ENCODE data around the gene STIMATE.

Gene STIMATE

DNA sequence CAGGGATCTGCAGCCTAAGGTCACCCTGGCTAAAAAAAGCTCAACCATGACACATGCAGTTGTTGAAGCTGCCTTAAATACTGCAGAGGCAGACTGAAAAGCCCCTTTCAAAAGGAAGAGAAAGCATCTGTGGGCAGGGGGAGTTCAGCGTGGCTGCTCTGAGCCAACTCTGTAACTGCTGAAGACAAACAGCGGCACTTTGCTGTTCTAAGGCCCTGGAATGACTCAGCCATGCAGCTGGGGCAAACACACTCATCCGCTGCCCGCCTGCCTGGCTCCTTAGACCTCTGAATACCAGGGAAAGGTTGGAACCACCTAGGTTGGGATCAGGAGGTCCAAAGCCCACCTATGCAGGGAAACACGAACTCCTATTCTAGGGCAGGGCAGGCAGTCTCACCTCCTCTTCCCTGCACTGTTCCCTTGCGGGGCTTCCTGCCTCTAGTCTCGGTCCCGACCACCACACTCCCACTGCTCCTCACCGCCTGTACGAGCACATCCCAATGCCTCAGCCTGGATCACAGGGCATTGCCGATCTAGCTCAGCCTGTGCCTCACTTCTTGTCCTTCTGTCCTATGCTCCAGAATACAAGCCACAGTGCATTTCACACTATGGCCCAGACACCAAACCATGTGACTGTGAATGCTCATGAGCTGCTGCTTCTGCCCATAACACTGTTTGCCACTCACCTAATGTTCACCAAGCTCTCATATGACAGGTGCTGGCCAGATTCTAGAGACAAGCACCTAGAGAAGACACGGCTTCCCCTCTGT, 56.0 kb downstream of the STIMATE start:
- H3K9me3 ChIP-seq, result no peaks in the 10 kb centered on the region
- no peak for DNase-seq
- H3K27me3 ChIP-seq, result no peaks in the 10 kb centered on the region
- H3K4me1 ChIP-seq, result no peaks in the 10 kb centered on the region
- no peak overlapping the region for H3K4me3 ChIP-seq (ENCODE audit: low read depth, low read length)
- no peaks in the 10 kb centered on the region for H3K36me3 ChIP-seq
- TF ChIP-seq, protein P1, sequence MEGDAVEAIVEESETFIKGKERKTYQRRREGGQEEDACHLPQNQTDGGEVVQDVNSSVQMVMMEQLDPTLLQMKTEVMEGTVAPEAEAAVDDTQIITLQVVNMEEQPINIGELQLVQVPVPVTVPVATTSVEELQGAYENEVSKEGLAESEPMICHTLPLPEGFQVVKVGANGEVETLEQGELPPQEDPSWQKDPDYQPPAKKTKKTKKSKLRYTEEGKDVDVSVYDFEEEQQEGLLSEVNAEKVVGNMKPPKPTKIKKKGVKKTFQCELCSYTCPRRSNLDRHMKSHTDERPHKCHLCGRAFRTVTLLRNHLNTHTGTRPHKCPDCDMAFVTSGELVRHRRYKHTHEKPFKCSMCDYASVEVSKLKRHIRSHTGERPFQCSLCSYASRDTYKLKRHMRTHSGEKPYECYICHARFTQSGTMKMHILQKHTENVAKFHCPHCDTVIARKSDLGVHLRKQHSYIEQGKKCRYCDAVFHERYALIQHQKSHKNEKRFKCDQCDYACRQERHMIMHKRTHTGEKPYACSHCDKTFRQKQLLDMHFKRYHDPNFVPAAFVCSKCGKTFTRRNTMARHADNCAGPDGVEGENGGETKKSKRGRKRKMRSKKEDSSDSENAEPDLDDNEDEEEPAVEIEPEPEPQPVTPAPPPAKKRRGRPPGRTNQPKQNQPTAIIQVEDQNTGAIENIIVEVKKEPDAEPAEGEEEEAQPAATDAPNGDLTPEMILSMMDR (IDR thresholded peaks at IDR 0.05; ENCODE audit: low read depth, low read length), result no peak

- H3K4me1 ChIP-seq, result no peaks in the 10 kb centered on the region
- no peaks in the 10 kb centered on the region for H3K27me3 ChIP-seq
- H3K9me3 ChIP-seq, result no peaks in the 10 kb centered on the region
- no peaks in the 10 kb centered on the region for H3K36me3 ChIP-seq
- no peak overlapping the region for H3K4me3 ChIP-seq (ENCODE audit: low read depth, low read length)
- DNase-seq, result no peak
- TF ChIP-seq, protein P1 (IDR thresholded peaks at IDR 0.05; ENCODE audit: low read depth, low read length), result no peak
These were observed 57.3 kb downstream of the STIMATE start for GRCh38 chr3:52839892-52840545.

GRCh38 chr3:52839268-52839575, 58.1 kb downstream of the STIMATE start:
- H3K9me3 ChIP-seq, result no peaks in the 10 kb centered on the region
- TF ChIP-seq, protein P1 (IDR thresholded peaks at IDR 0.05; ENCODE audit: low read depth, low read length), result no peak
- no peaks in the 10 kb centered on the region for H3K36me3 ChIP-seq
- no peak for DNase-seq
- no peaks in the 10 kb centered on the region for H3K4me1 ChIP-seq
- no peak overlapping the region for H3K4me3 ChIP-seq (ENCODE audit: low read depth, low read length)
- H3K27me3 ChIP-seq, result no peaks in the 10 kb centered on the region

DNA sequence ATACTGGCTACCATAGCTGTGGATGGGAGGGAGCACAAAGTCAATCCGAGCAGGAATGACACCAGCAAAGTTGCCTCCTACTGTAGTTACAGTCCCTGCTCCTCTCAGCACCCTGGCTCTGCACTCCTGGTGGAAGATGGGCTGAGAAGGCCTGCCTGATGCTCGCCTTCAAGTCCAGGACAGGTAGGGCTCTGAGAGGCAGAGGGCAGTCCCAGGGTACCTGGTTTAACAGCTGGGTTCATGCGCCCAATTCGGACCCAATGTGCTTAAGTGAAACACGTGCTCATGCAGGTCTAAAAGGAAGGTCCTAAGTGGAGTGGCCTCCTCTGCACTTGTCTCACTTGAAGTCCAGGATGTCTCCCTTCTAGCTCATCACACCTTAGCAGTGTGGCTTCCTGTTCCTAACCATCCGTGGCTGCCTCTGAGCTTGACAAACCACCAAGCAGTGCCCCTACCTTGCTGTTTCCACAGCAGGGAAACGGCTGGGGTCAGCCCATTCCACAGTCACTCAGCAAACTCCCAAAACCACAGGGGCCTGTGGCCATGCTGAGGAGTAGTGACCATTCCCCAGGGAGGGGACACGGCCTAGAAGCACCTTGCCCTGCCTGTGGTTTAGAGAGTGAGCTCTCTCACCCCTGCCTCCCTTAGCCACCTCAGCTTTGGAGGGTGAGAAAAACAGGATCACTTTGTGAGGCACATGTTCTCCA, 58.6 kb downstream of the STIMATE start:
- Histone ChIP-seq H3K9me3 (no peaks in the 10 kb centered on the region), H3K4me1 (no peaks in the 10 kb centered on the region), H3K4me3 (ENCODE audit: low read depth, low read length) (no peak overlapping the region), H3K36me3 (no peaks in the 10 kb centered on the region), H3K27me3 (no peaks in the 10 kb centered on the region)
- no peak for DNase-seq
- TF ChIP-seq, protein P1 (IDR thresholded peaks at IDR 0.05; ENCODE audit: low read depth, low read length), result no peak

GRCh38 chr3:52836986-52837385, 60.4 kb downstream of the STIMATE start:
- Histone ChIP-seq H3K4me3 (ENCODE audit: low read depth, low read length) (no peak overlapping the region), H3K27me3 (no peaks in the 10 kb centered on the region), H3K9me3 (no peaks in the 10 kb centered on the region), H3K4me1 (peaks cover 3% of the 10 kb centered on the region), H3K36me3 (no peaks in the 10 kb centered on the region)
- TF ChIP-seq, protein P1 (IDR thresholded peaks at IDR 0.05; ENCODE audit: low read depth, low read length), result no peak
- no peak for DNase-seq

DNA sequence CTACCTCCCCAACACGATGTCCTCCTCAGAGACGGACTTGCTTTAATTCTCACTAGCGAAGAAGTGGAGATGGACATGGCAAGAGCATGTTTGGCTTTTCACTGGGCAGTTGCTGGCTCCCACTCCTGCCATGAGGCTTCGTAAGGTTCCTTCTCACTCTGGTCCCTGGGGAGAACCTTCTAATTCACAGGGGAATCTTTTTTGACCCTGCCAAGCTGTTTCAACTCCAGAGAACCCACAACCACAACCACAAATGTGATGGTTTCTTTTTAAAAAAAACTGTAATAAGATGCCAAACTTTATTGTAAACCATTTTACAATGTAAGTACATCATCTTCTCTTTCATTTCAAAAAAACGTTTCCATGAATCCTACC, 60.9 kb downstream of the STIMATE start:
- Histone ChIP-seq H3K9me3 (no peaks in the 10 kb centered on the region), H3K4me3 (ENCODE audit: low read depth, low read length) (no peak overlapping the region), H3K4me1 (peaks cover 6% of the 10 kb centered on the region), H3K36me3 (no peaks in the 10 kb centered on the region), H3K27me3 (no peaks in the 10 kb centered on the region)
- TF ChIP-seq, protein P1 (IDR thresholded peaks at IDR 0.05; ENCODE audit: low read depth, low read length), result no peak
- DNase-seq, result no peak

All from BE2C (cell line).